HTERT RPE-1 (cell line): ENCODE results near the gene DCX.

Experiments used
- in situ Hi-C: fragments of 300-500 bp; cut with MboI; formaldehyde crosslinking; loops from 4 replicates; pipeline ENCODE4 v1.14.3; 2020; ENCODE audit warnings: low sequenced_read_pairs

The DCX gene

GRCh38 chrX:111319451-111319850 is 92.5 kb downstream of the DCX start:
- in situ Hi-C loops: no loop called here

DNA sequence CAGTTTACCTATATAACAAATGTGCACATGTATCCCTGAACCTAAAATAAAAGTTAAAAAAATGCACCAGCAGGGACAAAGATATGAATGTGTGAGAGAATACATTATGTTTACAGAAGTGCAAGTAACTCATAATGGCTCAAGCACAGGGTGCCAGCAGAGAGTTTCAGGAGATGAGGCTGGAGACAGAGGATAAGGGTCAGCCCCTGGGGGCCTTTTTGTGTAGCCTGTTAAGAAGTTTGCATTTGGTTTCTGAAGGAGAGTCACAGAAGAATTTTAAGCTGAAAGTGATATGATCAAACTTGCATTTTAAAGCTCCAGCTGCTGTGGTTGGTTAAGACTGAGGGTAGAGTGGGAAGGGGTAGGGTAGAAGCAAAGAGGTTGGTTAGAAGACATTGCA is 93.1 kb downstream of the DCX start:
- in situ Hi-C loops: no loop called here

DNA sequence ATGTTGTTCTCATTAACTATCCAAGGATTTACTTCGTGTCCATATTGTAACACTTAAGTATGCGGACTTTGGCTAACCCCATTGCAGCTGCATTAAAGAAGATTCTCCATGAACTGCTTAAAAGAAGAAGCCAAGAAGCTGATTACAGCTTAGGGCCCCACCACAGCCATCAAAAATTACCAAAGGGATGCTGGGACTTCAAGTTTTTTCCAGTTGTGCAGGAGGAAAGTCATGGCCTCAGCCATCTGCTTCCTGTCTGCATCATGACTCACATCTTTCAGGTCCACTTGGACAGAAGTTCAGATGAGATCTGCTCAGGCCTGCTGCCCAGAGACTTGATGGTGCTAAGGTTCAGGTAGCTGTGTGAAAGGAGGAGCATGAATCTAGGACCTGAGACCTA is 102.9 kb downstream of the DCX start:
- in situ Hi-C loops: no loop called here

DNA sequence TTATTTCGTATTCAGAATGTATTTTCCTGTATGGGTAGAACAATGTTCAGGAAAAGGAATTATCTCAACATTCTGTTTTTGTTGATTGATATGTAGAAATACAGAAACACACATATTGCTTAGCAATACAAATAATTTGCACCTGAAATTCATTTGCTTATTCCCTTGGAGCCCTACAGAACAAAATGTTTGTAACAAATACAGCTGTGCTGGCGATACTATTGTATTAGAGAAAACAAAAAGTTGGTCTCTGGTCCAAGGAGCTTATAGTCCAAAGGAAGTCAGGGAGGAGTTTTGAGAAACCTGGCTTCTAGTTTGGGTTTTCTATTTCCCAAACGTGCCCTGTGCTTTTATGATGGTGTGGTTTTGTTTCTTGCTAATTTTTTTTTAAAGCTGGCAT is 104.0 kb downstream of the DCX start:
- in situ Hi-C loops: no loop called here

DNA sequence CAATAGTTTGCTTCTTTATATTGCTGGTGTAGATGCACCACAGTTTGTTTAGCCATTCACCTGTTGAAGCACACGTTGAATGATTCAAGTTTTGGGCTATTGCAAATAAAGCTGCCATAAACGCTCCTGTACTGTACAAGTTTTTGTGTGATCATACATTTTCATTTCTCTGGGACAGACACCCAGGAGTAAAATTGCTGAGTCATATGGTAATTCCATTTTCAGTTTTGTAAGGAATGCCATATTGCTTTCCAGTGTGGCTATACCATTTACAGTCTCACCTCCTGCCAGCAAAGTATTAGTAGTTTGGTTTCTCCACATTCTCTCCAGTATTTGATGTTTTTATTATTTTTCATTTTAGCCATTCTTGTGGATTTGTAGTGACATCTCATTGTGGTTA is 109.7 kb downstream of the DCX start:
- in situ Hi-C loops: no loop called here

GRCh38 chrX:111288841-111289240 is 123.2 kb downstream of the DCX start:
- in situ Hi-C loops: no loop called here

DNA sequence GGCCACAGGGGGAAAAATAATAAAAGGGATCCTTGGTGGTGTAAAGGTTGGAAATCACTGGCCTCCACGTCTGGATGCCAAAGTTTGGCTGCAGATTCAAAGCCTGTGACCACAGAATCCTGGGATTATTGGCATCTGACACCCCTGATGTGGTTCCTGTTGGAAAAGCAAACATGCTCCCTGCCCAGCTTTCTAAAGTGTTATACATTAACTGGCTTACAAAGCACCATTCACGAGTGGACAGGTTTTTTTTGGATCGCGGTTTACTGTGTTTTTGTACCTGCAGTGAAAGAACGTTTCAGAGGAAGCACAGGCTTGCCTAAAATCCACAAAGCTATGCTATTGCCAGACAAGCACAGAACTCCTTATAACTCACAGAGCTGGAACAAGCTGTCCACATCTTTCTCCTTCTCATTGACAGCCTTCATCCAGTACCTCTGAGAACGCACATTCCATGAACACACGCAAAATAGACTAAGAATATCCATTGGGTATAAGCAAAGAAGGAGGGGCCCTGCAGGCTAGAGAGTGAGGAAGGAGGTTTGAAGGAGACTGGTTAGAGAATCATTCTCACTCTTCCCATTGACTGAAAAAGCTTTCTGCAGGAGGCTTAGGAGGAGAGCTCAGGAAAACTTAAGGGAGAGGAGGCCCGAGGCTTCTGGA is 127.2 kb downstream of the DCX start:
- in situ Hi-C loops: no loop called here

DNA sequence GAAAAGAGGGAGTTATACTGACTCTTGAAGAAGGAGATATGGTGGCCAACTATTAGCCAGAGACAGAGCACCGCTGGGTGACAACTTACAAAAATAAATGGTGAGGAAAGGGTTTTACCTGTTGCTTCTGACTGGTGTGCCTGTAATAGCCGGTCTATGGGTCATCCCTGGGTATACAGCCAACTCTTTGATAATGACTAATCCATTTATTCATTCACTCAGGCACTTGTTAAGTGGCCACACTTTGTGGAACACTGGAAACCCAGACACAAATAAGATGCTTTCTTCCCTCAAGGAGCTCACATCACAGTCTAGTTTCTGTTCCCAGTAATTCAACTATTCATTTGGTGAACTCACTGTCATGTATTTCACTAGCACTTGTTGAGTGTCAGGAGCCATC is 128.5 kb downstream of the DCX start:
- in situ Hi-C loops: no loop called here

DNA sequence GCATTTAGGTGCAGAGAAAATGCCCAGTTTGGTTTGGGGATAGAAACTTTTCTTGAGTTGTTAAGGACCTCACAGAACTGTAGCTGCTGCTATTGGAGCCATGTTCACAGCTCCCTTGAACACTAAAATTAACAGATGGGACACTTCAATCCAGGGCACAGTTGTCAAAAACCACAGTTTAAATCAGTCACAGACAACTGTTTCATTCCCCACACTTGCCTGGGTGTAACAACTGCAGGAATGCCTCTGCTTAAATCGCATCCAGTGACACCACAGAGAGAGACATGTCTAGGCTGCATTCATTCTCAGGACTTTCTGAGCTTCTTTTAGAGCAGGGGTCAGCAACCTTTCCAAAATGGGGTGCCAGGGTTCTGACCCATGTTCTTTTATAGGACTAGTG is 129.0 kb downstream of the DCX start:
- in situ Hi-C loops: no loop called here

DNA sequence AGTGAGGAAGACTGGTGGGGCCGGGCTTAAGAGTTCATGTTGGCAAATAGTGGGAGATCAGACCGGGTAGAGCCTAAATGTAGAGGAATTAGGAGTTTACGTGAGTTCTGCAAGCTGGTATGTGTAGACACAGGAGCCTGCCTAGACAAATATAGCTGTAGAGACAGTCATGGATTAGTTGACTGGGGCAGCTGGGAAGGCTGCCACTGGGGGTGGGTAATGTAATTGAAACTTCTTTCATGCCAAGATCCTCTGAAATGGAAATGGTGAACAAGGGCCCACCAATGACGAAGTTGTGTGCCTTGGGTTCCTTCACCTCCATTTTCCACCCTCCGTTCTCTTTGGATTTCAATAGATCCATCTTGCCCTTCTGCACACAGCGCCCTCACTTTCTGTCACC is 129.9 kb downstream of the DCX start:
- in situ Hi-C loops: no loop called here

DNA sequence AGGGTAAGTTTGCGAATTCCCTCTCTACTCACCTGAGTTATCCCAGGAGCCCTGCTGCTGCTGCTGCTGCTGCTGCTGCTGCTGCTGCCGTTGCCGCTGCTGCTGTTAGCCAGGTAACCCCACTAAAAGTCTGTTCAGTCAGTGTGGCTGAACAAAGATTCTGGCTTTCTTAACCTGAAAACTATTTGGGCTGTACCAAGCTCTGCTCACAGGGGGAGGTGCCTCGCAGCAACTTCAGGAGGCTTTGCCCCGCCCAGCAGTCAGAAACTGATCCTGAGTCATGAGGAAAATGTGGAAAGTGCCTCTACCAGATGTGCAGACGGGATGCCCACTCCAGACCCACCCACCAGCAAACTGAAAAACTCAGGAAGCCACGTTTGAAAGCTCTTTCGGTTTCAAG is 141.7 kb downstream of the DCX start, which contains the start of gene CAPN6:
CAPN6 (minus strand) TSS at position 145 of the 400 bp plus-strand sequence. CDS start 6,547 bp downstream, outside the sequence.
- in situ Hi-C loops: no loop called here

- in situ Hi-C loops: no loop called here
Measured at GRCh38 chrX:111268506-111268905, 143.5 kb downstream of the DCX start.

DNA sequence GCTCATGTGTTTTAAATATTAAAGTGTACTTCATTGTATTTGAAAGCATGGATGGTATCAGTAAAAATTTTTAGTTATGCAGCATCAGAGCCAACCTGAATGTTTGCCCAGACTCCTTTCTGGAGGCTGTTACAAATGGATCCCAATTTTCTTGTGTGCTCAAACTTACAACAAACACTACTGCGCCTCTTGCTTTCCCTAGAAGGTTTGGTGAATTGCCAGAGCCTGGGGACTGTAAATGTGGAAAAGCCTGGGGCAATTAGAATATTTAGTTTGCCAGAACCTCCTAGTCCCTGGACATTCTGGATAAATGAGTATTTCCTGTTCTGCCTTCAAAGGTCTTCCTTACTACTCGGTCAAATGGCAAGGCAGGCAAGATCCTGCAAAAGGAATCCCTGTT is 146.5 kb downstream of the DCX start:
- in situ Hi-C loops: no loop called here

DNA sequence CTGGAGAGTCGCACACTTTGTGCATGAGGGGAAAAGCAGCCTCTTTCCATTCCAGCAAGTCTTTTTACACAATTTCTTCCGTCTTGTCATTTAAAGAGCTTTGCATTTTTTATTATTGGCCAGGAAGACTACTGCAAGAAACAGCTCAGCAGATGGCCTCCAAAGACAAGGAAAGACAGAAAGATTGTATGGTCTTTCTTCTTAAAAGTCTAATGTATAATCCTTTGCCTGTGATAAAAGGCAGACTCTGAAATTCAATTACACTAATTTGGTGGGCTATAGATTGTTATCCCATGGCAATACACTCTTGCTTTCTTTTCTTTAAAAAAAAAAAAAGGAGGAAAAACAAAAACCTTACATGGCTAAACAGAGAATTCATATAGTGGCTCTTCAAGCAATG is 147.6 kb downstream of the DCX start:
- in situ Hi-C loops: no loop called here

- in situ Hi-C loops: no loop called here
Measured at GRCh38 chrX:111262086-111262485, 149.9 kb downstream of the DCX start.

- in situ Hi-C loops: no loop called here
Measured at GRCh38 chrX:111260451-111260850, 151.5 kb downstream of the DCX start.

DNA sequence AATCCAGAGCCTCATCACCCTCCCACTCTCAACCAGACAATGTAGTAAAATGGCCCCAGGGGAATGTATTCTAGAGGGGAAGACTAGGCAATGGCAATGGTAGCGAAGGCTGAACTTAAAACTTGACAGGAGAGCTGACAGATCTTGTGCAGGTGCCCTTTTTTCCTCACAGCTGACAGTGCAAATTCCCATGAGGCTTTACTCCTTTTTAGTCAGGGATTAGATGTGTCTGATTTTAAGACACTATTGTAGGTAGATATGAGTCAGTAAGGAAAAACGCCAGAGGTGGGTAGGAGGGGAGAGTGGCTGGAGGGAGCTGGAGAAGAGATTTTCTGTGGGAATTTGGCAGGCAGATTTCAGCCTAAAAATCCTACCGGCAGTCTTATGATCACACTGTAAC is 152.4 kb downstream of the DCX start:
- in situ Hi-C loops: no loop called here

DNA sequence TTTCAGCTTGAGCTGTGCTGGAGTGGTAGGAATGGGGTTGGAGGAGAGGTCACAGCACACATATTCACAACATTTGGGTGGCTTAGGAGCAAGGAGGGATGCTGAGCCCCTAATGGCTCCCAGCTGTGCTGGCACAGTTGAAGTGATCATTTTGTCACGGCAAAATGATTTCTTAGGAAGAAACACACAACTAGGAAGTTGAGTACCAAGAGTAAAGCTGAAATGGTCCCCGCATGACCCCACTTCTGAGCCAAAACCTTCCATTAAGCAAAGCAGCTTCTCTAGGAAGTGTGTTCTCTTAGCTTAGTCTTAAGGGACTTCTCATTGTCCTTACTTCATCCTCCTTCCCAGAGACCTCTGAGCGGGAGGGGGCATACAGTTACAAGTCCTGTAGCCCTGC is 154.3 kb downstream of the DCX start:
- in situ Hi-C loops: no loop called here

DNA sequence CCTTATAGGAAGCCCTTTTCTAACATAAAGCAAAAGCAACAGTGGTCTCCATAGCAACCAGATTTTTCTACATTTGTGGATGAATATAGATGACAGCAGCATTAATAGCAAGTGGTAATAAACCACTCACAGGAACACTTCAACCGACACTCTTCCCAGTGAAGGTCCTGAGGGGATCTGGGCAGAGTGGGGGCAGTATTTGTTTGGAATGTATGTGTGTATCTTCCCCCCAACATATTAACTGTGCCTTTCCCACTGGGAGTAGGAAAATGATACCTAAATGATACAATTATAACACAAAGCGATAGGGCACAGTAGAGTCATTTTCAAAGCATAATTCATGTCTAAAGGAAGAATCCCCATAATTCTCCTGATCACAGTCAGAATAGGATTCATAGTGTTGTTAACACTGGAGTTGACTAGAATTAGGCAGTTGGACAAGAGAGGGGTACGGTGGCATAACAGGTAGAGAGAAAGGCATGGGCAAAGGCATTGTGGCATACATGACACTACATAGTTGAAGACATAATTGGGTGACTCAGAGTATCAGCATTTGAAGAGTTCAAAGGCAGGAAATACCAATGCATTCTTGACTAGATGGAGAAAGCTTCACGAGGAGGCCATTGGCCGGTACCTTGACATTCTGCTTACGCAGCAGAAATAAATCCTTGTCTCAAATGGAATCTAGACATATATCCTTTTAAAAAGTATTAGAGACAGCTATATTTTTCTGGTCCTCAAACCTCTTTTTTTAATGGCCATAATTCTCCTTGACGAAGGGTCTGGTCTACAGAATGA is 156.9 kb downstream of the DCX start:
- in situ Hi-C loops: no loop called here

DNA sequence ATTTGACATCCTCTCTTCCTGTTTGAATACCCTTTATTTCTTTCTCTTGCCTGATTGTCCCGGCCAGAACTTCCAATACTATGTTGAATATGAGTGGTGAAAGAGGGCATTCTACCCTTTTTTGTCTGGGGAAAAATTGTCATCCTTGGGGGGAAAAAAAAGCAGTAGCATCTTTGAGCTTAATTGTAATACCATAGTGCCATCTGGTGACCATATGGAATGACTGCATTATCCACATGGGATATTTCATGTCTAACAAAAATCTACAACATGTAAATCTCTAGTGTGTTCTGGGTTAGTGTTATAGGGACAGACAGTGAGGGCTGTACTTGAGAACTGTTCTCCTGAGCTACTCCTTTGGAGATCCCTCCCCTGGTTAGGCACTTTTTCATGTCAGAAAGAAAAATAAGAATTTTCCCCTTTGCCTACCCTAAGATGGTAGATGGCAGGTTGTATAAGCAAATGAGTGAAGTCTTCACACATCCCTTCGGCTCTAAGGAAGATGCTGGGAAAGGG is 167.7 kb downstream of the DCX start:
- in situ Hi-C loops: no loop called here
